HG02588 (cell line): ENCODE data around the gene COL27A1.
"Not testable (repeated sequence)": the region's sequence is repeated elsewhere in the genome, so short reads cannot be mapped to it uniquely, and the experiment has no call there.

Source experiments
- ATAC-seq: cut with Tn5 transposase; IDR thresholded peaks from one replicate; pipeline ENCODE4 v1.9.1; 2021; ENCODE audit warnings: mild to moderate bottlenecking, moderate library complexity; ENCODE audit not compliant: unreplicated experiment

The COL27A1 gene

DNA sequence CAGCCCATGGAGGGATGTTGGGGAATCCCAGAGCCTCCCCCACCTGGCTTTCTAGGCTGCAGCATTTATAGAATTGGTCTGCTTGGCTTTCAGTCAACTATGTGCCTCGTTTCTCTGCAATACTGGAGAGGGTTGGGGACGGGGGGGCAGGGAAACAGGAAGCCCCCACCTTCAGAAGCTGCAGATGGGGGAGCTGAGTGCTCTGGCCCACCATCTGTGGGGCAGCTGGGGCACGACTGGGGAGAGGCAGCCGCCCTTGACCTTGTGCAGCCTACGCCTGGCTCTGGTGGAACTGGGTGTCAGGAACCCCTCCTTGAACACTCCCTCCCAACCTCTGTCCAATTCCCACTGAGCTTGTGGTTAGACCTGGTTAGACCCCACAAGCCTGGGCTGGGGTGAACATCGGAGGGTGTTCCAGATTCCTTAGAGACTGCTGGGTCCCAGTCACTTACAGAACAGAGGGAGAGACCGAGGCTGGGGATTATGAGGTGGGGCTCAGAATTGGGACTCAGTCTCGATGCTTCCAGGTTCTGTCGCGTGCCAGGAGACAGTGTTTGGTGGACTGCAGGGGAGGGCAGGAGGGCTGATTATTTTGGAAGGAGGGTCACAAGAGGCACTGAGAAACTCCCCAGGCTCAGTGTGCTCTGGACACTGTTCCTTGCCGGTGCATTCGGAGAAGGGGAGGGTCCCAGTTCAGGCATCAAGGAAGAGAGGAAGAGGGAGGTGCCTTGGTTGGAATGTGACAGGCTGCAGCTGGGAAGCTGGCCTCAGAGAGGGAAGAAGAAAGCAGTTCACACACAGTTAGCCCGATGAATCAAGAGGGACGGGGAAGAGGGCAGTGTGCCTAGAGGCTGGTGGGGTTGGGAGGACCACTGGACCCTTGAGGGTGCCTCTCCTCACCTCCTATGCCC, 25.6 kb downstream of the COL27A1 start:
- no peak for ATAC-seq

DNA sequence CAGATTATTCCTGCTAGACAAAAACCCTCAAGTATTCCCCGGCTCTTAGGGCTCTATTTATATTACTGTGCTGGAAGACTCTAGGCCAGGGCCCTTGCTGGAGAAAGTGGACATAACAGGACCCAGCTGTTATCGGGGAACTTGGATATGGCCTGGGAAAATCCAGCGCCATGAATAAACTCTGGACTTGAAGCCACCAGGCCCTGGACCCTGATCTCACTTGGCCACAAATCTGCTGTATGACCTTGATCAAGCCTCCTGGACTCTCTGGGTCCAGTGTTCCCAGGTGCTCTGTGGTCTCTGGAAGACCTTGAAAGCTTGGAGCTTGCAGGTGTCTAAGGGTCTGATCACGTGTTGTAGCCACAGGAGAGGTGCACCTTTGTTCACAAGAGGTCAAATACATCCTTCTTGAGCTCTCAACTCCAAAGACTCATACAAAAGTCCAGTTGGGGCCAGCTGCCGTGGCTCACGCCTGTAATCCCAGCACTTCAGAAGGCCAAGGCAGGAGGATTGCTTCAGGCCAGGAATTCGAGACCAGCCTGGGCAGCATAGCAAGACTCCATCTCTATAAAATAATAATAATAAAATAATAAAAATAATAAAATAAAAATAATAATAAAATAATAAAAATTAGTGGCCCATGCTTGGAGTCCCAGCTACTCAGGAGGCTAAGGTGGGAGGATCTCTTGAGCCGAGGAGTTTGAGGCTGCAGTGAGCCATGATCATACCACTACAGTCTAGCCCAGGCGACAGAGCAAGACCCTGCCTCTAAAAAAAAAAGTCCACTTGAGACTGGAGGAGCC, 26.5 kb downstream of the COL27A1 start:
- no peak for ATAC-seq

DNA sequence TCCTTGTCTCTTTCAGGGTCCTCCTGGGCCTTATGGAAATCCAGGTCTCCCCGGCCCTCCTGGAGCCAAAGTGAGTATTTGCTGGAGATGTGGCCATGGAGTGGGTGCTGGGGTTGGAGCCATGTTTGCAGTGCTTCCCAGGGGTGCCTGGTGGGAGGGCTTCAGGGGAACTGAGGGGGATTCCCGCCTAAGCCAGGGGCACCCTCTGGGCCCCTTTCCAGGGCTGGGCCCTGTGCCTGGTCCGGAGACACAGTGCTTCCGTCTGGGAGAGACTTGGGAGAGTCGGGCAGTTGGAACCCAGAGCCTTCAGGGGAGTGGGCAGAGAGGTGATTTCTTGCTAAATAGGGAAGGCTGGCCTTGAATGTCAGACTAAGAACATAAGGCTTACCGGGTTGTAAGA, 27.7 kb downstream of the COL27A1 start:
- ATAC-seq, result no peak

DNA sequence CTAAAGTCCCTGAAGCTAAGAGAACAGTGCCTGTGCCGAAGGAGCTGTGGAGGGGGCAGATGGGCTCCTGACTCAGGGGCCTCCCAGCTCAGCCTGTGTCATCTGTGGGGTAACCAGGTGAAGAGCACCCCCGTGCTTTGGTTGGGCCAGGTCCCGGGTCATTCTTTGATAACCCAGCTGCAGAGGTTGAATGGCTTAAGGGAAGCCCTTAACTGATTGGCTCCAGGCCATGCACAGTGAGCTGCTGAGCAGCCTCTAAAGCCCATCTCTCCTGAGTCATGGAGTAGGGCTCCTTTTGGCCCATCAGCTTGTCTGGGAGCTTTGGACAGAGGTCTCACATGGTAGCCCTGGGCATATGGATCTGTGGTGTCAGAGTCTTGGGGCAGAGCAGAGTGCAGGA, 28.7 kb downstream of the COL27A1 start:
- ATAC-seq, result no peak

DNA sequence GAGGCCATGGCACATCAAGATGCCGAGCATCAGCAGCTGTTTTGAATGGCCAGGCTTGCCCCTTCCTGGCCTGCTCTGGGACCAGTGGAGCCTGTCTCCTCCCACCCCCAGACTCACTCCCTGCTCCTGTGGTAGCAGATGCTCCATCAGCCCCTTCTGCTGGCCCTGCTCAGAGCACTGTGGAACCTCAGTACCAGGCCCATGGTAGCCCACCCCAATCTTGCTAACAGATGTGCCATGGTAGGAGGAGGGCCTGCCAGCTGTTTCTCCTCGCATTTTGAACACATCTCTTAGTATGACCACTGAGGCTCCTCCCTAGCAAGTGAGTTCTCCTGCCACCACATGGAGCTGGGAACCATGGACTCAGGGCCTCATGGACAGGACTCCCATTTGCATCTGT, 29.5 kb downstream of the COL27A1 start:
- ATAC-seq, result no peak

DNA sequence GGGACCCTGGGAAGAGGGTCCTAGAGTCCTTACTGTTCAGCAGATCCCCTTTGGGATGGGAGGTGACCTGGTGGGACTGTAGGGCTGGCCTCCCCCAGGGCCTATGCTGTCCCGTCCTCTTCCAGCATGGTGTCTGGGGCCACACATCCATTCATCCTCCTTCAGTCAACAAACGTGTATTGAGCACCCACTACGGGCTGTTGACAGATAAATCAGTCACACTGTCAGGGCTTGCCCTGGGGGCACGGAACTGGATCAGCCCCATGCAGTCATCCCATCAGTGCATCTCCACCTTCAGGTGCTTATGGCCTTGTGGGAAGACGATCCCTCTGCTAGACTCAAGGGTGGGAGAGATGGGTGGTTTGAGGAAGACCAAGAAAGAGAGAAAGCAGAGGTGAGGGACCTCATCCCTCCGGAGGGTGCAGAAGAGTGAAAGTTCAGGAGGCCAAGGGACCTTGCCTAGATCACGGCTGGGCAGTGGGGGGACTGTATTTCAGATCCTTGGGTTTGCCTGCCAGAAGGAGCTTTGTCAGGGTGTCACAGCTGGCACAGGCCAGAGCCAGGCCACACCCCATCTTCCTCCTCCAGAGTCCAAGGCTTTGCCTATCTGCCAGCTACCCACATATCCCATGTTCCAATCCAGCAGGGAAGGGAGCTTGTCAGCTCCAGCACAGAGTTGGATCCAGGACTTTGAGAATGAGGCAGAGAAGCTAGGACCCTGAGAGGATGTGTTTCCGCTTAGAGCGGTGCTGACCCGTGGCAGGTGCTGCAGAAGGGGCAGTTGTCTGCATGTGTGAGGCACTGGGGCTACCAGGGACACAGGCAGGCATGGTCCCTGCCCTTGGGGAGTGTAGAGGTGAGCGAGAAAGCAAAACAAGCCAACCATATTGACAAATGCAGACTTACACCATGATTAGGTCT, 30.5 kb downstream of the COL27A1 start:
- ATAC-seq, result no peak

DNA sequence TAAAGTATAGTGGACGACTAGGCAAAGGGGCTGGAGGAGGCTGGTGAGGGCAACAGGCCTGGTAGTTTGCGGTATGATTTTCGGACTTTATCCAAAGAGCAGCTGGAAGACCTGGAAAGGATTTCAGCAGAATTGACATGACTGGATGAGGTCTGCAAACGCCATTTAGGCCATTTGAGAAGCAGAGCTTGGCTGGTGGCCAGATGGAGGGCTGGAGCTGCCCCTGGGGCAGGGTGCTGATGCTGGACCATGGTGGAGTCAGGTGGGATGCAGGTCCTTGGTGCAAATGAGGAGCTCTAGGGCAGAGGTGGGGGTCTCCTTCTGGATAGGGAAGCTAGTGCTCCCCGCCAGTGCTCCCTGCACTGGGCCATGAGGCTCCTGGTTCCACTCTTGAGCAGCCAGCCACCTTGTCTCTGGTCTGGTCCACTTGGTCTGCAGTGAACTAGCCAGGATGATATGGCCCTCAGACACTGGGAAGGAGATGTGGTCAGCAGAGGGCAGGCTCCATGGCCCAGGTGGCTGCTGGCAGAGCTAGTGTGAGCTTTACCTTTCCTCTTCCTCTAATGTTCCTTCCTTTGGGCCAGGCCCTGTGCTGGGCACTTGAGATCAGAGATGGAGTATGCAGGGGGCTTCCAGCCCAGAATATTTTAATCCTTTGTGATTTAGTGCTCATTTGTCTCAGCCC, 31.4 kb downstream of the COL27A1 start:
- ATAC-seq, result no peak

DNA sequence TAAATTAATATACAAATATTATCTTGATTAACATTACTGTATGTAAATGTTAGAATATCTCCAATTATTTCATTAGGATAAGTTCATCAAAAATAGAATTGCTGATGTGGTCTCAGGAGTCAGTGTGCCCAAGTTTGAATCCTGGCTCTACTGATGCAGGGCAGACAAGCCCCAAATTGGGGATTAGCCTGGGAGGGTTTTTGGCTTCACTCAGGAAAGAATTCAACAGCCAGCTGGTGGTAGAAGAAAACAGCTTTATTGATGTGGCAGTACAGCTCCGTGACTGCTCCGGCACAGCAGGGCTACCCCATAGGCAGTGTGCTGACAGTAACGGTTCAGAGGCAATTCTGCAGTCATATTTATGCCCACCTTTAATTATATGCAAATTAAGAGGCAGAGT, 32.5 kb downstream of the COL27A1 start:
- ATAC-seq, result no peak

DNA sequence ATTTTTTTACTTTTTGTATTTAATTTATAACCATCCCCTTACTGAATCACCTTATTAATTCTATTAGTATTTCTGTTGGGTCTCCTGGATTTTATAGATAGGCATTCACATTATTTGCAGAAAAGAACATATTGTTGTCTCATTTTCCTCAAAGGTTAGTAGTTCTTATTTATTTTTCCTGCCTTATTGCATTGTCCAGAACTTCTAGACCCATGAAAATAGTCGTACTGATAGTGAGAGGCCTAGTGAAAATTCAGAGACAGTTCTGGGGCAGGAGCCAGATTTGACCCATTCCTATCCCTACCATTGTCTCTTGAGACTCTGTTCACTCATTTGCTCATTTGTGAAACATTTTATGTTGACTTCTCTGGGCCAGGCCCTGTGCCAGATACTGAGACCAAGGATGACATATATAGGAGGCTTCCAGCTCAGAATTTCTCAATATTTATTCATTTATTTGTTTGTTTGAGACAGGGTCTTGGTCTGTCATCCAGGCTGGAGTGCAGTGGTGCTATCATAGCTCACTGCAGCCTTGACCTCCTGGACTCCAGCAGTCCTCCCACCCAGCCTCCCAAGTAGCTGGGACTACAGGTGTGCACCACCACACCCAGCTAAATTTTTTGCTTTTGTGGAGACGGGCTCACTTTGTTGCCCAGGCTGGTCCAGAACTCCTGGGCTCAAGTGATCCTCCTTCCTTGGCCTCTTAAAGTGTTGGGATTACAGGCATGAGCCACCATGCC, 34.7 kb downstream of the COL27A1 start:
- no peak for ATAC-seq

DNA sequence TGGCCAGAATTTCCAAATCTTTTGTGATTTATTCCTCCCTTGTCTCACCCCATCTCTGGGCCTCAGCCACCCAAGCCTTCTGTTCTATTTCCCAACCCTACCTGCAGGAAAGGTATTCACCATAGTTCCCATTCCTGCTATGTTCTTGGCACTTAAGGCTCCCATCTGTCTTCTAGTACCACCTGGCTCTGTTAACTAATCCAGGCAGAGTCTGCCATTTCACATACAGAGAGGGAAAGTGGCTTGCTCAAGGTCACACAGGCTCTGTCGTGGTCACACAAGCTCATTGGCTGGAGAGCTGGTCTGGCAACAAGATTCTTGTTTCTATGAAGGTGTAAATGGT, 35.2 kb downstream of the COL27A1 start:
- ATAC-seq, result no peak

DNA sequence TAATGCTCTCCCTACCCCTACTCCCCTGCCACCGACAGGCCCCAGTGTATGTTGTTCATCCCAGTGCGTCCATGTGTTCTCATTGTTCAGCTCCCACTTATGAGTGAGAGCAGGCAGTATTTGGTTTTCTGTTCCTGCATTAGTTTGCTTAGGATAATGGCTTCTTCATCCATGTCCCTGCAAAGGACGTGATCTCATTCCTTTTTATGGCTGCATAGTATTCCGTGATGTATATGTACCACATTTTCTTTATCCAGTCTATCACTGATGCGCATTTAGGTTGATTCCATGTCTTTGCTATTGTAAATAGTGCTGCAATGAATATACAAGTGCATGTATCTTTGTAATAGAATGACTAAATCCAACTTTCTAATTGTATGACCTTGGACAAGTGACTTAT, 36.1 kb downstream of the COL27A1 start:
- ATAC-seq, result not testable (repeated sequence)

DNA sequence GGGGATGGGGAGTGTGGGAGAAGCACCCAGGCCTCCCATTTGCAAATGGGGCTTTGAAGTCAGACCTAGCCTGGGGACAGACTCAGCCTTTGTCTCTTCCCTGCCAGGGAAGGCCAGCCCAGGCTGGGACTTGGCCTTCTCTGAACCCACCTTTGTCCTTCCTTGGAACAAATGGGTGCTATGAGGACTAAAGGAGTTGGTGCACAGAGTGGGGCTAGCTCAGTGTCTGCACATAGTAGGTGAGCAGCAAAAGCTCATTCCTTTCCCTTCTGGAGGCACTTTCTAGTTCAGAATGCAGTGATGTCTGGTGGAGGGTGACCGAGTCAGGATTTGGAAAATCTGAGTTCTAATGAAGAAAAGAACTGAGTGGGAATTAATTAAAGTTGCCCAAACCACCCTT, 37.2 kb downstream of the COL27A1 start:
- ATAC-seq, result no peak

DNA sequence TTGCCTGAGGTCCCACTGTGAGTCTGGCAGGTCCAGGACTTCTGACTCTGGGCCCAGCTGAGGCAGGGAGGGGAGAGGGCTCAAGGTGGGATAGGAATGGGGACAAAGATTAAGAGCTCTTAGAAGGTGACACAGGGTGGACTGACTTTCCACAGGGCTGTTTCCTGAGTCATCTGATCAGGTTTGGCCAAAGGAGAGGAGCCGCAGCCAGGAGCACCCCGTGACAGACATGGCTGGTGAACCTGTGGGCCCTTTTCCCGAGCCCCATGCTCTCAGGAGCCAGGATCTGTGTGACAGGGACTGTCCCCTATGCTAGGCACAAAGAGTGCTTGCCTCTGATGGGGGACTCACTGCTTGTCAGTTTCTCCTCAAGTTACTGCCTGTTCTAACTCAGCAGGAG, 37.8 kb downstream of the COL27A1 start:
- no peak for ATAC-seq

DNA sequence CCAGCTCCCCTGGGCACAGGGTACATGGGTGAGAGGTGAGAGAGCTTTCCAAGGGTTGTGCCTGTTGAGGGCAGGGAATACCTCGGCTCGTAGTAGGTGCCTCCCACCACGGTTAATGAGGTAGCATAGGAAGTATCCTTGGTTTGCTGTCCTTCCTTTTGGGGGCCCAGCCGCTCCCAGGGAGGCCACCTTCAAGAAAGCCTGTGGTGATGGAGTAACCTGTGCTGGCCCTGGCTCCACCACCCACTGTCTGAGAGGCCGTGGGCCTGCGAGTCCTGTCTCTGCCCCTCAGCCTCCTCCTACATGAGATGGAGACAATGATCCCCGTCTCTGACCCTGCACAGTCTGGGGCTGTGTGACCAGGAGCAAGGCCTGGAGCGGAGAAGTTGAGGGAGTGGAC, 40.8 kb downstream of the COL27A1 start:
- ATAC-seq, result no peak

DNA sequence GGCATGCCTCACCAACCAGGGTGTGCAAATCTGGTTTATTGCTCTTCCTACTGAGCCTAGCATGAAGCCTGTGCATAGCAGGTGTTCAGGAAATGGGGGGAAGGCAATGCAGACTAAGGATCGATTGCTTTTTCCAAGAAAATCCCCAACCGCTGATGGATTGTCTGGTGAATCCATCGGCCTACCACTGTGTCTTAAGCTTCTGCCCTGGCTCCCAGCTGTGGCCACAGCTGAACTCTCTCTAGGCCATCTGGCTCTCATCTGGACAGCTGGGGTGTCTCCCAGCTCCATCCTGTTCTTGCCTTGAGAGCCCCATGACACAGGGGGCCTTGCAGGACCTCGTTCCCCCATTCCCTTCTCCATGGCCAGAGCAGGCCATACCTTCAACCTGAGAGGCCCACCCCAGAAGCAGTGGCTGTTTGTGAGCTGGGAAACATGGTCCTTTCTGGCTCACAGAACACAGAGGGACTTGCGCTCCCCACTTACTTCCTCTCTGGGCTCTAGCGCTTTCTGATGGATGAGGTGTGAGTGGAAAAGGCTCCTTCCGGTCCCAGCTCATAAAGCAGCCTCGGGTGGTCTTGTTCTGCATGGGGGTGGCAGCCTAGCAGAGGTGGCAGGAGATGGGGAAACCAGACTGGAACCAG, 41.8 kb downstream of the COL27A1 start:
- ATAC-seq, result no peak

DNA sequence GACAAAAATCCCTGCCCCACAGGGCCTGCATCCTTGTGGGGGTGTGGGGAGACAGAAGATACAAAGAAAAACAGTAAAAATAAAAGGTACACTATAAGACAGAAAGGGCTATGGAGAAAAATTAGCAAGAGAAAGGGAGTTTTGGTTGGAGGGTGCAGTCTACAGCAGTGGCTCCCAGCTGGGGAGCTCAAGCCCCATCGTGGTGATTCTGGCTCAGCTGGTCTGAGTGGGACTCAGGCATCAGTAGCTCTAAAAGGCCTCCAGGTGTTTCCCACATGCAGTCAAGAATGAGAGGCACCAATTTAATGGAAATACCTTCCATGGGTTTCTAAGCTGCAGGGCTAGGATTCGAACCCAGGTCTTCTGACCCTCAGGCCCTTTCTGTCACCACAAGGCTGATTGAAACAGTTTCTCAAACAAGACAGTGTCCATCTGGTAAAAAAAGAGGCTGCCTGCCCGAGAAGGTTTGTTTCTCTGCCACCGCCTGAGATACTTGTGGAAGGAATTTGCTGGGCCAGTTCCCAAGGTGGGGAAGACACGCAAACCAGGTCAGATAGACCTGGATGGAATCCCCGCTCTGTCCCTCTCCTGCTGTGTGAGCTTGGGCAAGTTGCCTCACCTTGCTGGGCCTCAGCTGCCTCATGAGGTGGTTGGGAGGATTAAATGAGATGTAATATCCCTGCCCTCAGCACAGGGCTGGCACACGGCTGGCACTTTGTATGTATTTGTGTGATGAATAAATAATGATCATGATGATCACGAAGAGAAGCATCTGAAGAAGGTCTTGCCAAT, 43.1 kb downstream of the COL27A1 start:
- no peak for ATAC-seq

DNA sequence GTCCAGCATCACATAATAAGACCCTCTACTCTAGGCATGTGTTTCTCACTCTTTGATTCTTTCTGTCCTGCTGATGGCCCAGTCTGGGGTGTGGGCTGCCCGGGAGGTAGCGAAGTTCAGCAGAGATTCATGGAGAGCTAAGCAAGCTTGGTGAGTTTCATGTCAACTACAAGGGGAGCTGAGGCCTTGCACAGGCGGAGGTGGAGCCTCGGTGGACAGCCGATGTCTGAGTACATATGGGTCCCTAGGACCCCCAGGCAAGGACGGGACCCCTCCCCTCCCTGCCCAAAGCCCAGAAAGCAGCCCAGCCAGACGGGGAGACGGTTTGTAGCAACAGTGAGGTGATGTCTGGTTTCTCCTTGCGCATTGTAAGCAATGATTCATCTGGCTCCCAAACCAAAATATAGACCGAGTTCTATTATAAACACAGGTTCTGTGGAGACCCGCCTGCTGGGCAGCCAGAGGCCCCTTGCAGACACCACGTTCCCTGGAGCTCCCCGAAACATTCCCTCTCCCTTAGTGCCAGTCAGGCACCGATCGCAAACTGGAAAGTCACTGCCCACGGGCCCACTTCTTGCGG, 45.5 kb downstream of the COL27A1 start:
- no peak for ATAC-seq

DNA sequence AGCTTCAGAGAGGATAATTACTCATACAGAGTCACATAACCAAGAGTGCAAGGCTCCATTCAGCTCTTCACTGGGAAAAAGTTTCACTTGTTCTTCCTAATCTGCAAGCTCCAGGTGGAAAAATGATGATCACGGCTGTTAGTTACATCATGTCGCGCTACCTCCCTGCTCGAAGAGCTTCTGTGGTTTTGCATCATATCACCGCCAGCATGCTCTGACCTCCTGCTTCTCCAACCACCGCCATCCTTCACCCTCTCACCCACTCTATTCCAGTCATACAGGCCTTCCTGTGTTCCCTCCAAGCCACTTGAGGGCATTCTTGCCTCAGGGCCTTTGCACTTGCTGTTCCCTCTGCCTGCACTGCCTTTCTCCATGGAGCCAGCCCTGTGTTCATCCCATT, 47.1 kb downstream of the COL27A1 start:
- no peak for ATAC-seq
